22Rv1 (cell line): ENCODE measurements around the gene ALDH4A1.

ENCODE experiments used
- H3K27ac ChIP-seq: fragments of 450-650 bp; 2 replicates; pipeline ENCODE4 v1.5.1; 2017
- CTCF ChIP-seq: fragments of 450-650 bp; IDR thresholded peaks from 2 replicates; pipeline ENCODE4 v1.5.1; 2017; ENCODE audit warnings: mild to moderate bottlenecking
- ZFX ChIP-seq: fragments of 450-650 bp; IDR thresholded peaks from 2 replicates; pipeline ENCODE4 v1.6.1; 2017; ENCODE audit warnings: antibody characterized with exemption, borderline replicate concordance

ALDH4A1 gene

GRCh38 chr1:18921516-18922251 is 19.3 kb upstream of the ALDH4A1 start:
- no peak overlapping the region for H3K27ac ChIP-seq

GRCh38 chr1:18920931-18921330 is 18.6 kb upstream of the ALDH4A1 start:
- H3K27ac ChIP-seq, result no peak overlapping the region

More at GRCh38 chr1:18921516-18922251, 19.3 kb upstream of the ALDH4A1 start:
- 0 out of 2 replicates have a peak, but pooled peaks have one; percentile 6 for TF ChIP-seq CTCF
- no peak for TF ChIP-seq ZFX

GRCh38 chr1:18919956-18920355 is 17.6 kb upstream of the ALDH4A1 start:
- no peak overlapping the region for H3K27ac ChIP-seq
- TF ChIP-seq CTCF, result no peak
- no peak for TF ChIP-seq ZFX

More at GRCh38 chr1:18920931-18921330, 18.6 kb upstream of the ALDH4A1 start:
- TF ChIP-seq CTCF, result no peak
- no peak for TF ChIP-seq ZFX

- H3K27ac ChIP-seq, result no peak overlapping the region
- TF ChIP-seq ZFX (no peak), CTCF (no peak)
Observed at GRCh38 chr1:18919197-18919905, 17.0 kb upstream of the ALDH4A1 start.

GRCh38 chr1:18918417-18918816 is 16.1 kb upstream of the ALDH4A1 start:
- TF ChIP-seq CTCF, result no peak
- H3K27ac ChIP-seq, result no peak overlapping the region

- TF ChIP-seq CTCF, result no peak
- no peak for TF ChIP-seq ZFX
- H3K27ac ChIP-seq, result no peak overlapping the region
Observed at GRCh38 chr1:18917071-18917799, 14.9 kb upstream of the ALDH4A1 start.
